ENCODE results near the gene SLC12A7. TPM values are rescaled to one million over a fixed set of nuclear protein-coding genes. Genes with fewer than 3 reads are reported as not detected.

The SLC12A7 gene
- total and polyA plus RNA-seq, 9 donors: 5.9 to 33.9 (median 23.0) TPM

GRCh38 chr5:1104327-1105006 lies 7.4 kb downstream of the SLC12A7 start:
- TF ChIP-seq EP300 (IDR thresholded peaks at IDR 0.05) (no peak), CTCF (IDR thresholded peaks at IDR 0.05) (no peak), POLR2A (IDR thresholded peaks at IDR 0.05) (no peak)
- Histone ChIP-seq H3K9me3 (no peaks in the 10 kb centered on the region), H3K36me3 (no peaks in the 10 kb centered on the region), H3K4me3 (no peak overlapping the region), H3K27ac (no peak overlapping the region), H3K4me1 (ENCODE audit: insufficient read depth) (peaks cover 15% of the 10 kb centered on the region), H3K27me3 (no peaks in the 10 kb centered on the region)
- 74 to 83% (median 76%) methylated on average over 20 to 27 of the region's 27 CpGs for WGBS, 3 donors
- intact Hi-C loops (cut with DNase I): no loop called here
- no peak for DNase-seq

- Histone ChIP-seq H3K36me3 (no peaks in the 10 kb centered on the region), H3K4me1 (ENCODE audit: insufficient read depth) (peaks cover 15% of the 10 kb centered on the region), H3K27me3 (no peaks in the 10 kb centered on the region), H3K27ac (no peak overlapping the region), H3K9me3 (no peaks in the 10 kb centered on the region), H3K4me3 (no peak overlapping the region)
- intact Hi-C loops (cut with DNase I): no loop called here
- DNase-seq: peak in 4 of 5 donors; percentile 62 to 75 (median 66)
- TF ChIP-seq CTCF (IDR thresholded peaks at IDR 0.05) (no peak), EP300 (IDR thresholded peaks at IDR 0.05) (no peak), POLR2A (IDR thresholded peaks at IDR 0.05) (no peak)
- 49 to 52% (median 49%) methylated on average over 32 to 33 of the region's 33 CpGs for WGBS, 3 donors
These were observed 8.1 kb downstream of the SLC12A7 start for GRCh38 chr5:1103505-1104326.

- intact Hi-C loops (cut with DNase I): no loop called here
- peaks cover 15% of the 10 kb centered on the region for H3K4me1 ChIP-seq (ENCODE audit: insufficient read depth)
- DNase-seq: no peak
- no peak overlapping the region for H3K27ac ChIP-seq
- no peaks in the 10 kb centered on the region for H3K27me3 ChIP-seq
- WGBS, 3 donors: 73 to 80% (median 77%) methylated on average over 11 of the region's 11 CpGs
- no peak for TF ChIP-seq EP300 (IDR thresholded peaks at IDR 0.05)
- no peak for TF ChIP-seq CTCF (IDR thresholded peaks at IDR 0.05)
- TF ChIP-seq POLR2A (IDR thresholded peaks at IDR 0.05): no peak
- no peaks in the 10 kb centered on the region for H3K36me3 ChIP-seq
- H3K4me3 ChIP-seq: no peak overlapping the region
- H3K9me3 ChIP-seq: no peaks in the 10 kb centered on the region
These were observed 8.8 kb downstream of the SLC12A7 start for GRCh38 chr5:1103093-1103492.

- intact Hi-C loops (cut with DNase I): no loop called here
- Histone ChIP-seq H3K9me3 (no peaks in the 10 kb centered on the region), H3K27ac (no peak overlapping the region), H3K4me1 (ENCODE audit: insufficient read depth) (peaks cover 15% of the 10 kb centered on the region), H3K27me3 (no peaks in the 10 kb centered on the region), H3K36me3 (no peaks in the 10 kb centered on the region), H3K4me3 (no peak overlapping the region)
- WGBS, 3 donors: 36 to 48% (median 39%) methylated on average over 23 of the region's 23 CpGs
- no peak for DNase-seq
- TF ChIP-seq POLR2A (IDR thresholded peaks at IDR 0.05) (no peak), CTCF (IDR thresholded peaks at IDR 0.05) (no peak), EP300 (IDR thresholded peaks at IDR 0.05) (no peak)
These were observed 9.7 kb downstream of the SLC12A7 start for GRCh38 chr5:1101961-1102713.

Data from ovary (tissue), 9 donors.